HepG2 (cell line): ENCODE data around the gene BAIAP3. TPM values are rescaled to one million over a fixed set of nuclear protein-coding genes. Genes with fewer than 3 reads are reported as not detected.

Source experiments
- ARID4A ChIP-seq: sonication (generic); formaldehyde crosslinking; IDR thresholded peaks from 2 replicates; pipeline ENCODE4 v1.5.0; 2020; ENCODE audit warnings: mild to moderate bottlenecking, missing genetic modification reagents, borderline replicate concordance
- CBX1 ChIP-seq: IDR thresholded peaks from one replicate; pipeline ENCODE4 v1.6.1; 2016; ENCODE audit warnings: antibody characterized with exemption, low read depth
- CBX5 ChIP-seq: sonication (generic); formaldehyde crosslinking; IDR thresholded peaks from 2 replicates; pipeline ENCODE4 v1.4.0; 2020; ENCODE audit warnings: missing genetic modification reagents, borderline replicate concordance
- CREB3 ChIP-seq: sonication (generic); formaldehyde crosslinking; IDR thresholded peaks from 2 replicates; pipeline ENCODE4 v1.5.0; 2020; ENCODE audit warnings: missing genetic modification reagents
- ERF ChIP-seq: IDR thresholded peaks from 2 replicates; pipeline ENCODE4 v1.6.1; 2018; ENCODE audit warnings: missing biosample characterization, missing genetic modification reagents
- HOXA7 ChIP-seq: sonication (generic); formaldehyde crosslinking; IDR thresholded peaks from 2 replicates; pipeline ENCODE4 v1.8.1; 2022; ENCODE audit warnings: mild to moderate bottlenecking, missing genetic modification reagents, moderate library complexity
- MYPOP ChIP-seq: sonication (generic); formaldehyde crosslinking; IDR thresholded peaks from 2 replicates; pipeline ENCODE4 v1.8.1; 2023; ENCODE audit warnings: mild to moderate bottlenecking, moderate library complexity, missing genetic modification reagents
- SYNCRIP ChIP-seq: fragments of 200-400 bp; formaldehyde crosslinking; IDR thresholded peaks from 2 replicates; pipeline ENCODE4 v1.6.1; 2018; ENCODE audit warnings: mild to moderate bottlenecking, low read depth, low read length; ENCODE audit not compliant: insufficient read depth
- U2AF1 ChIP-seq: fragments of 200-400 bp; formaldehyde crosslinking; optimal IDR thresholded peaks from 2 replicates; pipeline ENCODE3; 2017; ENCODE audit warnings: mild to moderate bottlenecking, low read depth, low read length
- ZBTB34 ChIP-seq: sonication (generic); formaldehyde crosslinking; IDR thresholded peaks from 2 replicates; pipeline ENCODE4 v1.8.0; 2022; ENCODE audit warnings: mild to moderate bottlenecking, missing genetic modification reagents
- ZNF256 ChIP-seq: sonication (generic); formaldehyde crosslinking; conservative IDR thresholded peaks from 2 replicates; pipeline ENCODE4 v1.4.0; 2020; ENCODE audit warnings: missing genetic modification reagents
- ZNF652 ChIP-seq: IDR thresholded peaks from 2 replicates; pipeline ENCODE4 v1.6.1; 2016; ENCODE audit warnings: low read depth, borderline replicate concordance
- ZNF781 ChIP-seq: sonication (generic); formaldehyde crosslinking; IDR thresholded peaks from 2 replicates; pipeline ENCODE4 v1.5.1; 2020; ENCODE audit warnings: borderline replicate concordance, mild to moderate bottlenecking, missing genetic modification reagents; ENCODE audit errors: not compliant biosample characterization
- polyA plus RNA-seq, 8 experiments: library from polyadenylated mRNA; depleted of rRNA in 3 of 8; stranded (reverse) in 7 of 8; unstranded in 1 of 8; fragments of >200 nt; fragmentation: Illumina TruSeq in 4 of 8; extraction: Trizol in 4 of 8; gene quantifications; 2 replicates each; pipeline versions ENCODE4 v1.2.1 to v1.2.3, GENCODE V29; 2011 to 2016; ENCODE audit warnings: low read depth in 4 of 8, missing spikeins in 1 of 8, mixed read lengths in 1 of 8; ENCODE audit not compliant: insufficient read depth in 1 of 8
- total RNA-seq, 5 experiments: library from RNA; depleted of rRNA; stranded (reverse); fragments of >200 nt; fragmentation: Illumina TruSeq; extraction: Trizol; gene quantifications; 2 replicates each; pipeline ENCODE4 v1.2.3, GENCODE V29; 2016; ENCODE audit warnings: low read depth in 1 of 5
- TF ChIP-seq, protein P1 (sequence below): sonication (generic); formaldehyde crosslinking; IDR thresholded peaks from 2 replicates; pipeline ENCODE4 v1.4.0; 2020; ENCODE audit warnings: mild to moderate bottlenecking, missing genetic modification reagents, borderline replicate concordance

The BAIAP3 gene
- total and polyA plus RNA-seq, 2 of the 13 experiments (the other 11 are each of a cell fraction or from before 2014, with no cell fraction given): 3.2 to 5.7 TPM

DNA sequence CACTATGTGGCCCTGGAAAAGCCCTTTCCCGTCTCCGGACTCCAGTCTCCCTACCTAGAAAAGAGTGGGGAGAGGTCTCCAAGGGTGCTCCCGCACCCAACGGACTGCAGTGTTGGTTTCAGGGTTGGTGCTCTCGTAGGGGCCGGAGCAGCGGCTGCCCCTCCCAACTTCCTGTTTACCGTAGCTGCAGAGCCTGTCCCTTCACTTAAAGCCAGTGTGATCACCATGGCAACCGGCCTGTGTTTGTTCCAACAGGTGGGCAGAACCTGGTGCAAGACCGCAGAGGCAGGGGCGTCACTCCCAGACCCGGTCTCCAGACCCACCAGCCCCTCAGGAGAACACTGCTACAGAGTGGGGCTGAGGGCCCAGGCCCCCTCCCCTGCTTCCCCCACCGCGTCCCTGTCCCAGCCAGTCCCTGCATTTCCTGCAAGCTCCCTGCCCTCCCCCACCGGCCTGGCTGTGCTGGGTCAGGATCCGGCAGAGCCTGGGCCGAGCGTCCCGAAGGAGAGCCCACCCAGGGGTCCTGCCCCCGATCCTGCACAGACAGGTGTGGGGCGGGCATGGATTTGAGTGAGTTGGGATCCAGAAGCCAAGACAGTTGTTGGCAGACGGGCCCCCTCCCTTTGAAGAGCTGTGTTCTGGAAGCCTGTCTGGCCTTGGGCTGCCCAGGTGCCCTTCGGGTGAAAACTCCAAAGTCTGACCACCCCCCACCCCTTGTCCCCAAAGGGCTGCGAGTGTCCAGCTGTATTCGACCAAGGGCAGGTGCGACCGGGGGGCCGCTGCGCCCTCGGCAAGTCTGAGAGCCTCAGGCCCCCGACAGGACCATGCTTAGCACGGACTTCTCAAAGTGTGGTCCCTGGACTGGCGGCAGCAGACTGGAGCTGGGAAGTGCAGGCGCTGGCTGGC, 1.5 kb upstream of the BAIAP3 start (continued):
- TF ChIP-seq ARID4A (CRISPR knock-in tag): peak; percentile 93
- no peak for TF ChIP-seq SYNCRIP
- TF ChIP-seq, protein P1, sequence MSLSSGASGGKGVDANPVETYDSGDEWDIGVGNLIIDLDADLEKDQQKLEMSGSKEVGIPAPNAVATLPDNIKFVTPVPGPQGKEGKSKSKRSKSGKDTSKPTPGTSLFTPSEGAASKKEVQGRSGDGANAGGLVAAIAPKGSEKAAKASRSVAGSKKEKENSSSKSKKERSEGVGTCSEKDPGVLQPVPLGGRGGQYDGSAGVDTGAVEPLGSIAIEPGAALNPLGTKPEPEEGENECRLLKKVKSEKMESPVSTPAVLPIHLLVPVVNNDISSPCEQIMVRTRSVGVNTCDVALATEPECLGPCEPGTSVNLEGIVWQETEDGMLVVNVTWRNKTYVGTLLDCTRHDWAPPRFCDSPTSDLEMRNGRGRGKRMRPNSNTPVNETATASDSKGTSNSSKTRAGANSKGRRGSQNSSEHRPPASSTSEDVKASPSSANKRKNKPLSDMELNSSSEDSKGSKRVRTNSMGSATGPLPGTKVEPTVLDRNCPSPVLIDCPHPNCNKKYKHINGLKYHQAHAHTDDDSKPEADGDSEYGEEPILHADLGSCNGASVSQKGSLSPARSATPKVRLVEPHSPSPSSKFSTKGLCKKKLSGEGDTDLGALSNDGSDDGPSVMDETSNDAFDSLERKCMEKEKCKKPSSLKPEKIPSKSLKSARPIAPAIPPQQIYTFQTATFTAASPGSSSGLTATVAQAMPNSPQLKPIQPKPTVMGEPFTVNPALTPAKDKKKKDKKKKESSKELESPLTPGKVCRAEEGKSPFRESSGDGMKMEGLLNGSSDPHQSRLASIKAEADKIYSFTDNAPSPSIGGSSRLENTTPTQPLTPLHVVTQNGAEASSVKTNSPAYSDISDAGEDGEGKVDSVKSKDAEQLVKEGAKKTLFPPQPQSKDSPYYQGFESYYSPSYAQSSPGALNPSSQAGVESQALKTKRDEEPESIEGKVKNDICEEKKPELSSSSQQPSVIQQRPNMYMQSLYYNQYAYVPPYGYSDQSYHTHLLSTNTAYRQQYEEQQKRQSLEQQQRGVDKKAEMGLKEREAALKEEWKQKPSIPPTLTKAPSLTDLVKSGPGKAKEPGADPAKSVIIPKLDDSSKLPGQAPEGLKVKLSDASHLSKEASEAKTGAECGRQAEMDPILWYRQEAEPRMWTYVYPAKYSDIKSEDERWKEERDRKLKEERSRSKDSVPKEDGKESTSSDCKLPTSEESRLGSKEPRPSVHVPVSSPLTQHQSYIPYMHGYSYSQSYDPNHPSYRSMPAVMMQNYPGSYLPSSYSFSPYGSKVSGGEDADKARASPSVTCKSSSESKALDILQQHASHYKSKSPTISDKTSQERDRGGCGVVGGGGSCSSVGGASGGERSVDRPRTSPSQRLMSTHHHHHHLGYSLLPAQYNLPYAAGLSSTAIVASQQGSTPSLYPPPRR: 0 out of 2 replicates have a peak, but pooled peaks have one; percentile 9
- no peak for TF ChIP-seq HOXA7 (CRISPR knock-in tag)
- TF ChIP-seq CREB3 (CRISPR knock-in tag): no peak
- peak; percentile 41; the same call in 1 of the 2 replicates for TF ChIP-seq MYPOP (CRISPR knock-in tag)
- no peak for TF ChIP-seq CBX5 (CRISPR knock-in tag)
- TF ChIP-seq ZNF256 (CRISPR knock-in tag): no peak
- no peak for TF ChIP-seq ZNF781 (CRISPR knock-in tag)
- TF ChIP-seq CBX1: no peak
- no peak for TF ChIP-seq U2AF1
- TF ChIP-seq ZNF652 (CRISPR knock-in tag): no peak
- no peak for TF ChIP-seq ZBTB34 (CRISPR knock-in tag)
- TF ChIP-seq ERF: no peak; the same call in 1 of the 2 replicates
